GM12878 (cell line): ENCODE results near the gene GOSR2.

ENCODE experiments used
- CREM ChIP-seq: IDR thresholded peaks from 2 replicates; pipeline ENCODE4 v1.6.1; 2014; ENCODE audit warnings: antibody characterized with exemption, low read depth
- ETV6 ChIP-seq, 2 experiments: fragments of 450-650 bp in 1 of 2; IDR thresholded peaks in 1 of 2; conservative IDR thresholded peaks in 1 of 2; 2 replicates each; pipeline ENCODE4 v1.6.1; 2014; ENCODE audit warnings: antibody characterized with exemption in 1 of 2, borderline replicate concordance in 1 of 2, low read depth in 1 of 2, mild to moderate bottlenecking in 1 of 2, moderate library complexity in 1 of 2
- MEF2A ChIP-seq: IDR thresholded peaks from 2 replicates; pipeline ENCODE4 v1.6.1; 2011; ENCODE audit warnings: low read depth, mild to moderate bottlenecking, low read length, moderate library complexity; ENCODE audit not compliant: insufficient read depth
- NBN ChIP-seq: fragments of 450-650 bp; IDR thresholded peaks from 2 replicates; pipeline ENCODE4 v1.6.1; 2016
- POLR2AphosphoS5 ChIP-seq: IDR thresholded peaks from 2 replicates; pipeline ENCODE4 v1.6.1; 2011; ENCODE audit warnings: mild to moderate bottlenecking, low read length, inconsistent platforms
- SMC3 ChIP-seq: IDR thresholded peaks from 2 replicates; pipeline ENCODE4 v1.6.1; 2011; ENCODE audit warnings: low read length, improper control_type of control experiment, borderline replicate concordance
- TF ChIP-seq, protein P1 (sequence below): IDR thresholded peaks from 2 replicates; pipeline ENCODE4 v1.6.1; 2011; ENCODE audit warnings: low read depth, mild to moderate bottlenecking, low read length, moderate library complexity, borderline replicate concordance; ENCODE audit errors: extremely low read depth

DNA sequence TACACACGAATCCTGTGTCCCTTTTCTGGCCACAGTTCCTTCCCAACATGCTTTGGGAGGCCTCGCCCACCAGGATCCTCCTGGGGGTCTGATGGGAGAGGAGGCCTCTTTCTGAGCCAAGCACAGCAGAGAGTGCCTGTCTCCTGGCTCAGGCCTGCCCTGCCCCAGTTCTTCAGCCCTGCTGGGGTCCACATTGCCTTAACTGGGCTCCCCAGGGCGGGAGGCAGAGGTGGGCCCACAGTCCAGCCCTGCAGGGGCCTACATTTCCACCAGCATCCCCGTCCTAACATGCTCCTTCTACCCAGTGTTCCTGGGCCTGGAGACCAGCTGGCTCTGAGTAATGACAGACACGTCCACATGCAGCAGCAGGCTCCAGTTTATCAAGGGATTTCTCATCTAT, 41.9 kb upstream of the GOSR2 start:
- TF ChIP-seq POLR2AphosphoS5 (no peak), NBN (no peak), MEF2A (no peak), ETV6 (conservative IDR thresholded peaks at IDR 0.05 in 1 of 2, IDR thresholded peaks at IDR 0.05 in 1 of 2; ENCODE audit: borderline replicate concordance in 1 of 2, low read depth in 1 of 2) (no peak), CREM (no peak), SMC3 (no peak)
- TF ChIP-seq, protein P1, sequence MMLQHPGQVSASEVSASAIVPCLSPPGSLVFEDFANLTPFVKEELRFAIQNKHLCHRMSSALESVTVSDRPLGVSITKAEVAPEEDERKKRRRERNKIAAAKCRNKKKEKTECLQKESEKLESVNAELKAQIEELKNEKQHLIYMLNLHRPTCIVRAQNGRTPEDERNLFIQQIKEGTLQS, result no peak
